Activated T-helper 2 cell treated with anti-CD3 and anti-CD28 coated beads, Interferon-gamma antibody, Interleukin-2, Interleukin-4, amounts not matched to agents 10 μg/mL and 5 μg/mL and 100 μg/mL, durations not matched to agents 14 hours and 24 hours and 36 hours (primary cell): ENCODE data around the gene WDR33. TPM values are rescaled to one million over a fixed set of nuclear protein-coding genes. Genes with fewer than 3 reads are reported as not detected.
A peak's percentile ranks its signal among the peaks of the same experiment; 100 is the strongest.

Experiments used
- DNase-seq: peaks from one replicate; pipeline ENCODE4 v3.0.0; 2021; ENCODE audit warnings: low spot score
- H3K27ac Mint-ChIP-seq: one replicate; pipeline ENCODE4 v1.8.0; 2021; ENCODE audit warnings: mixed read lengths
- H3K27me3 Mint-ChIP-seq: one replicate; pipeline ENCODE4 v1.8.0; 2021; ENCODE audit warnings: low read depth, mixed read lengths
- H3K36me3 Mint-ChIP-seq: one replicate; pipeline ENCODE4 v1.8.0; 2021; ENCODE audit warnings: low read depth, mixed read lengths
- H3K4me1 Mint-ChIP-seq: one replicate; pipeline ENCODE4 v1.8.0; 2021; ENCODE audit warnings: low read depth, mixed read lengths
- H3K4me3 Mint-ChIP-seq: one replicate; pipeline ENCODE4 v1.8.0; 2021; ENCODE audit warnings: low read depth, mild to moderate bottlenecking, moderate library complexity, mixed read lengths
- H3K9me3 Mint-ChIP-seq: one replicate; pipeline ENCODE4 v1.8.0; 2021; ENCODE audit warnings: mixed read lengths
- intact Hi-C: fragments of 100-400 bp; cut with micrococcal nuclease; formaldehyde crosslinking; loops from one replicate; pipeline ENCODE4 v1.15.1; 2023
- total RNA-seq: library from RNA; stranded (reverse); gene quantifications from 2 replicates; pipeline ENCODE4 v1.2.3, GENCODE V29; 2022

WDR33 gene
- total RNA-seq, 1 donor from 2014 or later: 74.2 TPM

DNA sequence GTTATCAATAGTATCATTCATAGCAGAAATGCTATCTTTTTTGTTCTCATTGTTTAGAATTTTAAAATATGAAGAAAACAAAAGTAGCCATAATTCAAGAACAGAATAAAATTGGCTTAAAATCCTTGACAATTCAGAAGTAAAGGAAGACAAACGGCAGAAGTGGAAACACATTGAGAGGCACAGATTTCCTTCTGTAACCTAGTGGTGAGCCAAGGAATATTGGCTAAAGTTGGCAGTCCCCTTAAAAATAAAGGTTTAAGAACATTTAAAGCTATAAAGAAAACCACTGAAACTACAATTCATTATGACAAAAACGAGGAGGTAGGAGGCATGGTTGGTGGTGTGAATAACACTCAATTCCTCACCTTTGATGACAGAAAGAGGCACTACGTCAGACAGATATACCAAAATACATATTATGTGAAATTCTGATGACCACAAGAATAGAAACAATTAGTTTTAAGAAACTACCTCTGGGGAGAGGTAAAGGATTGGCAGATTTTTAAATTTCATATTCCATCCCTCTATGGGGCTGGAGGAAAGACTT is 67.4 kb downstream of the WDR33 start:
- H3K4me3 Mint-ChIP-seq: no peak overlapping the region
- no peak for DNase-seq
- H3K9me3 Mint-ChIP-seq: no peaks in the 10 kb centered on the region
- intact Hi-C loops: loop anchor here (5.0 kb wide), 2 partner anchors 41 to 69 kb away; partner anchors contain the start of genes SFT2D3 and WDR33
- no peak overlapping the region for H3K27ac Mint-ChIP-seq
- H3K27me3 Mint-ChIP-seq: no peaks in the 10 kb centered on the region
- peaks cover 72% of the 10 kb centered on the region for H3K36me3 Mint-ChIP-seq
- peaks cover 36% of the 10 kb centered on the region for H3K4me1 Mint-ChIP-seq

DNA sequence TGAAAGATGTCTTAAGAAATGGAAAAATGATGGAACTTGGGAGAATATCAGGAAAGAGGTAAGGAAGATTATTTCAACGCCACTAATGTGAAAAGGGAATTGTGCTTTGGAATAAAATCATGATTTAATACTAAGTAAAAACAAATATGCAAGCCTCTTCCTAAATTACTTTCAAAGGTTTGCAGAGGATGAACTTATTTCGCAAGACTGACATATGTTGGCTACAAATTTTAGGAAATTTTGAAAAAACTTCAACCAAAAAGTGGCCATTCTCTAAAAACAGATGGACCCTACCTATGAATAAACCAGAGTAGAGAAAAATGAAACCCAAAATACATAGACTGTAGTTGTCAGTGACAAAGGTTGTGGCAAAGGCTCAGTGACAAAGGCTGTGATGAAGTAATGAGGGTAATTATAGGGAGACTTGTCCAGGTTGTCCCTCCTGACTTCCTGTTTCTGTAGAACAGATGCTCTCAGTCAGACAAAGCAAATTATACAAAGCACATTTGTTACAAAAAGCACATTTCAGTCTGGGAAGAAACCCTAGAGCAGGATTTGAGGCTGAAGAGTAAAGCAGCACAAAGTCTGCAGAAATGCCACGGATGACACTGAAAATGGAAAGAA is 70.2 kb downstream of the WDR33 start:
- peaks cover 79% of the 10 kb centered on the region for H3K36me3 Mint-ChIP-seq
- H3K9me3 Mint-ChIP-seq: no peaks in the 10 kb centered on the region
- intact Hi-C loops: loop anchor here (5.0 kb wide), 2 partner anchors 38 to 72 kb away; partner anchors contain the start of genes SFT2D3 and WDR33
- no peaks in the 10 kb centered on the region for H3K27me3 Mint-ChIP-seq
- no peak for DNase-seq
- no peak overlapping the region for H3K4me3 Mint-ChIP-seq
- H3K27ac Mint-ChIP-seq: peak overlapping the region; percentile 56
- peaks cover 40% of the 10 kb centered on the region for H3K4me1 Mint-ChIP-seq

DNA sequence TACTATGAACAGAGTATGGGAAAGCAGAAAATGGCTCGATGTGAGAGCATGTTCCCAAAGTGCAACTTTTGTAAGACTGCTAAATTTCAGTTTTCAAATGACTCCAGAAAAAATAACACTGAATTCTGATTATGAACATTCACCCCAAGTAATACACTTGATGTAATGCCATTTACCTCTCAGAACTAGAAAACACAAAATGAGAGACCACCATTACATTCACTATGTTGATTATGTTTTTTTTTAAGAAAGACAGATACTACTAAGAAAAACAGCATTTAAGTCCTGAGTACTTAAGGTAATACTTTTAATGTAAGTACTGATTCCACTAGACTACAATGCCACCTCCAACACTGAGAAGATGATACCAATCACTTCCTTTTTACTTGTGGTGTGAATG is 71.2 kb downstream of the WDR33 start:
- DNase-seq: no peak

DNA sequence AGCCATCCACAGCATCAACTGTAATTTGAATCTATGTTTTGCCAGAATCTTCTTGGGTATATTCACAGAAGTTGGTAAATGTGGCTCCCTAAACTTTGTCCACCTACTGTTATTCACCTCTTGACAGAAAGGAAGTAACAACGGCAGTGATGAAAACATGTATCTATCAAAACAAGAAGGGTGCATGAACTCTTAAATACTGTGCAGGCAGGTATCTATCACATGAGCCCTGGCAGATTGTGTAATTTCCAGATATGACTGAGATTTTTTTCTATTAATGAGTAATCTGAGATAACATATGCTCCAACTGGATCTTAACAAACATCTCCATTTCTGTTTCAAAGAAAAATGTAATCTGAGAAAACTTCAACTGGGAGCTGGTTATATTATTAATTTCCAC is 73.1 kb downstream of the WDR33 start:
- peaks cover 25% of the 10 kb centered on the region for H3K4me1 Mint-ChIP-seq
- no peak overlapping the region for H3K4me3 Mint-ChIP-seq
- intact Hi-C loops: no loop called here
- peaks cover 57% of the 10 kb centered on the region for H3K36me3 Mint-ChIP-seq
- DNase-seq: no peak
- no peak overlapping the region for H3K27ac Mint-ChIP-seq
- H3K9me3 Mint-ChIP-seq: no peaks in the 10 kb centered on the region
- no peaks in the 10 kb centered on the region for H3K27me3 Mint-ChIP-seq

More for the DNA sequence above, 71.2 kb downstream of the WDR33 start:
- H3K27me3 Mint-ChIP-seq: no peaks in the 10 kb centered on the region
- H3K27ac Mint-ChIP-seq: no peak overlapping the region
- H3K4me3 Mint-ChIP-seq: no peak overlapping the region
- H3K9me3 Mint-ChIP-seq: no peaks in the 10 kb centered on the region
- intact Hi-C loops: loop anchor here (5.0 kb wide), 2 partner anchors 37 to 73 kb away; partner anchors contain the start of genes SFT2D3 and WDR33
- peaks cover 38% of the 10 kb centered on the region for H3K4me1 Mint-ChIP-seq
- H3K36me3 Mint-ChIP-seq: peaks cover 72% of the 10 kb centered on the region

DNA sequence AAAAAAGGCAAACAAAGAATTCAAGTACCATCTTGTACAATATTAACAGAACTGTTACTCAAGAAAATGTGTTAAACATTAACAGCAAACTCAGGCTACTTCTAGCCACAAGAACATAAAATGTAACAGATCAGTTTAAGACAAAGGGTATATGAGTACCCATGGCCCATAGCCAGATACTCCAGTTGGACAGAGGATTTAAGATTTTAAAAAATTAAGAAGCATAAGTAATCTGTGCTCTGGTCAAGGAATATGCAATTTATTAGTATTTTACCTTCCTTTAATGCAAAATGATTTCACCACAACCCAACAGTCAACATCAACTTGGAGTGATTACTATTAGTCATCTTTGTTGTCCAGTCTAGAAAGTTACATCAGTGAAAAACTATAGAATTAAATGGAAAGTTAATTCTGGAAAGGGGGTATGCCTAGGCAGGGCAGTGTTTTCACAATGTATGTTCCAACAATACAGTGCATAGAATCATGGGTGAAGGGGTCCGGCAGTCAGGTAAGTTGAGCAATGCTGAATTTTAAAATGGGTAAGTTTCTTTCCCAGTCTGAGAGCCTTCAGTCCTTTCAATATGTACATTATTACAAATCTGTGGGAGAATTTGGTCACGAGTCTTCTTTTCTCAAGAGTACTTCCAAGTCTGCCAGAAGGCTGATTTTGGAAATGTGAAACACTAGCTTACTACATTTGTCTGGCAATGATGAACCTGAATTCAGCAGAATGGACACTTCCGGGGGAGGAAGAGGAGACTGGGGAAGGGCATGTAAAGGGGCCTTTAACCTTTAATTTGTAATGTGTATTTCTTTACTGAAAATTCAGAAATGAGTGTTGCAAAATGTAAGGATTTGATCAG is 75.2 kb downstream of the WDR33 start:
- Mint-ChIP-seq H3K27ac (no peak overlapping the region), H3K4me1 (peaks cover 14% of the 10 kb centered on the region), H3K4me3 (no peak overlapping the region), H3K9me3 (no peaks in the 10 kb centered on the region), H3K27me3 (no peaks in the 10 kb centered on the region), H3K36me3 (peaks cover 46% of the 10 kb centered on the region)
- DNase-seq: no peak
- intact Hi-C loops: no loop called here

DNA sequence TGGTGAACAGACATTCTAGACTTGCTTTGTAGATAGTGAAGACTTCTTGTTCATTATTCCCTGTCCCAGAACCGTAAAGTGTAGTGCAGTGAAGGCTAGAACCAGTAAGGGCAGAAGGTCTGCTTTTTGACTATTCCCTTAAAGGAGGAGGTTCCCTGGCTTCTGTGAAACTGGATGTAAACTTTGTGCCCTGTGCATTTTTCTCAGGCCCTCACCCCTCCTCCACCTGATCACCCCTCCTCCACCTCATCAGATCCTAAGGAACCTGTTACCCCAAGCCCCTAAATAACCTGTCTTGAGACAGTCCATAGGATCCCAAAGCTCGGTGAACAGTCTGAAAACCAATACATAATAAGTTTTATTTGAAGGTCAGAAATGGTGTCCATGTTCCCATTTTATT is 75.9 kb downstream of the WDR33 start:
- intact Hi-C loops: no loop called here
- no peak for DNase-seq
- no peak overlapping the region for H3K4me3 Mint-ChIP-seq
- H3K9me3 Mint-ChIP-seq: no peaks in the 10 kb centered on the region
- H3K27me3 Mint-ChIP-seq: no peaks in the 10 kb centered on the region
- H3K27ac Mint-ChIP-seq: no peak overlapping the region
- H3K4me1 Mint-ChIP-seq: peaks cover 14% of the 10 kb centered on the region
- H3K36me3 Mint-ChIP-seq: peaks cover 42% of the 10 kb centered on the region

DNA sequence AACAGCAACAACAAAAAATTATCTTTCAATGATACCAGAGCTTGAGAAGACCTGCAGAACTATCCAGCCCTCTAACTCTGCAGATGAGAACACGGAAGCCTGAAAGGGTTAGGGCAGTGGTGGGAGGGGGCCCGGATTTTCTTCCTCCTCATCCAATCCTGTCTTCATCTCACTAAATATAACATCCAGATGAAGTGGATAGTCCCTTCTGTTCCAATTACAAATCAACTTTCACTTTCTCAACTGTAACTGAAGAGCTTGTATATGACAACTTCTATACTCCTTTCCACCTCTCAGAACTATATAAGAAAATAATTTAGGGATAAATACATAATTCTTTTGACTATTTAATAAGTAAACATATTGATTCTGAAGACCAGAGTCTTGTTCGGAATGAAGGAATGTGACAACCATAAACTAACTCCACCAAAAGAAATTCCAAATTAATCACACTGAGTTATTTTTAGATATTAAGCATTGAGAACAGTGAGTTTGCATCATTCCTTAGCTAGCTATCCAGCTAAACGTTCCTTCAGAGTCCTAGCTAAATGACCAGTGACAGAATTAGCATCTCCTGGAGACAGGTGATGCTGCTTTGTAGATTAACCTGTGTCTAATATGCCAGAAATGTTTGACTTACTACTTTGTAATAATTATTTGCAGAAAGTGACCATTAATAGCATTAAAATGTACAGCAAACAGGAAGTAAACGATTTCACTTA is 77.0 kb downstream of the WDR33 start:
- H3K36me3 Mint-ChIP-seq: peaks cover 34% of the 10 kb centered on the region
- DNase-seq: no peak
- intact Hi-C loops: no loop called here
- H3K27ac Mint-ChIP-seq: no peak overlapping the region
- H3K9me3 Mint-ChIP-seq: no peaks in the 10 kb centered on the region
- peaks cover 9% of the 10 kb centered on the region for H3K4me1 Mint-ChIP-seq
- no peak overlapping the region for H3K4me3 Mint-ChIP-seq
- H3K27me3 Mint-ChIP-seq: no peaks in the 10 kb centered on the region

DNA sequence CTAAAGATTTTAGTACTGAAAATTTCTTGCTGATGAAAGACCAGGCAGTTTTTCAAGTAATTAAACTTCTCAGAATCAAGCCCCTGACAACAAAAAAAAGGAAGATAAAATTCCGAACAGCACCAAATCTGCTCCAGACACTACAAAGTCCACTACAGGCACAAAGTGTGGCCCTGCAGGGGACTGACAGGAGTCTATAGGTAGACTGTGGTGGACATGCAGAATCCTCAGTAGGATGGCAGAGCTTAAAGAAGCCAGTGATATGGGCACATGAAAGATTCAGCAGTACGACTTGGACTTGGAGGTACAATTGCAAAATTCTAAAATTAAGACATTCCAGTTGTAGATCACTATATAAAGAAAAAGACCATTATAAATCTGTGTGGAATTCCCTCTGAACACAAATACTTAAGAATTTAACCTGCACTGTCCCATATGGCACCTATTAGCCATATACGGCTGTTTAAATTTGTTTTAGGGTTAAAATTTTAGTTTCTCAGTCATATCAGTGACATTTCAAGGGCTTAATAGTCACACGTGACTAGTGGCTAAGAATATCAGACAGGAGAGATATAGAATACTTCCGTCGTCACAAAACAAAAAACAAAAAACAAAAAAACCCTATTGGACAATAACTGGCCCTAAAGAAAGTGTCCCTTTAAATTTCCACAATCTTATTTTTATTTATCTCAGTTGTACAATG is 77.7 kb downstream of the WDR33 start:
- no peaks in the 10 kb centered on the region for H3K9me3 Mint-ChIP-seq
- H3K4me3 Mint-ChIP-seq: no peak overlapping the region
- intact Hi-C loops: no loop called here
- DNase-seq: no peak
- H3K4me1 Mint-ChIP-seq: peaks cover 2% of the 10 kb centered on the region
- H3K36me3 Mint-ChIP-seq: peaks cover 27% of the 10 kb centered on the region
- H3K27me3 Mint-ChIP-seq: no peaks in the 10 kb centered on the region
- no peak overlapping the region for H3K27ac Mint-ChIP-seq

DNA sequence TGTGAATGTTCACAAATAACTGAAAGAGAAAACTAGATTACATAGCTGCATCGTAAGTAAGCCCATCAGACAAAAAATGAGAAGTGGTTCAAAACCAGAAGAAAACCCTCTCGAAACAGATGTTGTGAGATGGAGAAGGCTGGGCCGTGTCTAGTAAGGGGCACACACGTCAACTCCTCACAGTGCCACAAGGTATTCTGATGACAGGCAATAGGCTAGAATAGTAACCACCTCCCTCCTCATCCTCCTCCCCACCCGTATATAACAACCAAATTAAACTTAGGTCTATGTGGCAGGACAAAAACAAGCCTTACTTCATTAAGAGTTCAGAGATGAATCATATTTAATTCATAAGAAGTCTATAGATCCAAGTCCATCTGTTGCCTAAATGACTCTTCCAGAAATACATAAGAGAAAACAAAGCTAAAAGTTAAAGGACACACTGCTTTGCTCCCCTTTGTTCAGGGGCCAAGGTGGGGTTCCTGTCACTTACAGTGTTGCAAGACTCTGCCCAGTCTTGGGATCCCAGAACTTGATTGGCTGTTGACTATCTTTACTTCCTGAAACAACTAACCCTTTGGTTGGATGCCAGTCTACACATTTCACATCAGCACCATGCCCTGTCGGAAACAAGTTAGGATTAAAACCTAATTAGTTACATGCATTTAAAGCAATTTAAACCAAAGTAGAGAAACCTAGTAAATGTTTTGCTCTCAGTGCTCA is 84.7 kb downstream of the WDR33 start:
- Mint-ChIP-seq H3K27me3 (no peaks in the 10 kb centered on the region), H3K36me3 (peaks cover 39% of the 10 kb centered on the region), H3K27ac (no peak overlapping the region), H3K4me3 (no peak overlapping the region), H3K4me1 (peaks cover 12% of the 10 kb centered on the region), H3K9me3 (no peaks in the 10 kb centered on the region)
- no peak for DNase-seq
- intact Hi-C loops: no loop called here

DNA sequence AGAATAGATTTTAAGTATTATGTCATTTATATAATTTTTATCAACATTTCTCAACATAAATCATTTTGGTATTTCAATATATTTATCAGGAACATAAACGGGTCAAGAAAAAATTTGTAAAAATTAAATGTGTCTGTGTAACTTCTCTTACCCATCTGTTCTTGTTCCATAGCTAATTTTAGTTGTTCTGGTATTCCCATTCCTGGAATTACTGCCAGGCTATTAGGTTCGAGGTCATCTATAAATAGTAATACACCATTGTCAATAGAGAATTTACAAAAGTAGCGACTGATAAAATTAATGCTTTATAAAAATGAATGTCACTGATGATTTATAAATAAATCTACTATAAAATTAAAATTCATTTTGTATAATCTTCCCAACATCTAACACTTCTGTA is 88.2 kb downstream of the WDR33 start:
- Mint-ChIP-seq H3K4me1 (peaks cover 12% of the 10 kb centered on the region), H3K9me3 (no peaks in the 10 kb centered on the region), H3K27me3 (no peaks in the 10 kb centered on the region), H3K36me3 (peaks cover 60% of the 10 kb centered on the region), H3K27ac (no peak overlapping the region), H3K4me3 (no peak overlapping the region)
- intact Hi-C loops: no loop called here
- no peak for DNase-seq

DNA sequence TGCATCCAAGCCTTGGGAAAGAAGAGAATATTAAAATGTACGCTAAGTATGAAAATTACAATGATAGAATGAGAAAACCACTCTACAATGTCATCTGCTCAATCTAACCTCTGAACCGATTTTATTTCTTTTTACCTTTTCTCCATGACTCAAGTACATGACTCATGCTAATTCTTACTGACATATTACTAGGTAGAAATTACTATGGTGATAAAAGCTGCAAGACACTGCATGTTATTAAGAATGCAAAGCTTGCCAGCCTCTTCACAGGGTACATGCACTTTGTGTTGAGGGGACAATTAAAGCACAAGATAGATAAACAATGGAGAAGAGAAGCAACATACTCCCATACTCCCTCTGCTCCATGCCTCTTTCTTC is 89.0 kb downstream of the WDR33 start:
- intact Hi-C loops: no loop called here
- Mint-ChIP-seq H3K36me3 (peaks cover 61% of the 10 kb centered on the region), H3K27ac (peak overlapping the region; percentile 42), H3K9me3 (no peaks in the 10 kb centered on the region), H3K27me3 (no peaks in the 10 kb centered on the region), H3K4me1 (peaks cover 12% of the 10 kb centered on the region), H3K4me3 (no peak overlapping the region)
- DNase-seq: no peak
